HCT116 (cell line): ENCODE results near the gene MTMR12. TPM values are rescaled to one million over a fixed set of nuclear protein-coding genes. Genes with fewer than 3 reads are reported as not detected.

Experiments used
- ATAC-seq: fragments of 200-7000 bp; cut with Tn5 transposase; 2 replicates; pipeline ENCODE4 v1.9.1; 2020; ENCODE audit warnings: mild to moderate bottlenecking, moderate library complexity
- BruUV-seq: library from RNA; stranded (reverse); fragments of 400-500 nt; replicated peaks from 2 replicates; lab custom pipeline; 2021; lab: Mats Ljungman, UMichigan
- CTCF ChIA-PET: fragments of 300-600 bp; sonication (Branson Sonifier 250); formaldehyde crosslinking; loops from one replicate; lab custom pipeline; 2021; ENCODE audit warnings: antibody characterized with exemption; lab: Charles Lee
- POLR2A ChIA-PET: fragments of 300-600, 350-600 bp; sonication (Branson Sonifier 250); formaldehyde crosslinking; loops from one replicate; lab custom pipeline; 2021; ENCODE audit warnings: antibody characterized with exemption; lab: Charles Lee
- RAD21 ChIA-PET, 2 experiments: fragments of 300-600 bp; sonication (Branson Sonifier 250); formaldehyde crosslinking; loops; one replicate each; lab custom pipeline; 2023; ENCODE audit warnings: low total read pairs in 2 of 2; ENCODE audit not compliant: uncharacterized antibody in 2 of 2, unreplicated experiment in 2 of 2, low non-redundant PET in 1 of 2; lab: Charles Lee
- DNase-seq: peaks from one replicate; pipeline ENCODE4 v3.0.0-alpha.2; 2010; ENCODE audit warnings: low read depth, low spot score
- H2AFZ ChIP-seq: fragments of 200-600 bp; shearing (Covaris generic), sonication (generic); 2 replicates; pipeline ENCODE4 v1.6.1; 2017; ENCODE audit warnings: low read depth, mixed run types, mixed read lengths, antibody characterized with exemption, low read length; ENCODE audit not compliant: poor library complexity, severe bottlenecking
- H3K27ac ChIP-seq: 2 replicates; pipeline ENCODE4 v1.5.1; 2012; ENCODE audit warnings: low read depth, low read length
- H3K27me3 ChIP-seq: fragments of 200-600 bp; sonication (generic); 2 replicates; pipeline ENCODE4 v1.6.1; 2016; ENCODE audit warnings: mixed run types, low read length, mixed read lengths; ENCODE audit not compliant: insufficient read depth
- H3K36me3 ChIP-seq, 2 experiments: fragments of 200-500 bp in 1 of 2; fragments of 200-600 bp in 1 of 2; sonication (Bioruptor generic) in 1 of 2; sonication (generic) in 1 of 2; 2 replicates each; pipeline versions ENCODE4 v1.5.1 to v1.6.1; 2014 to 2016; ENCODE audit warnings: low read length in 2 of 2, inconsistent platforms in 1 of 2, mixed read lengths in 1 of 2, mixed run types in 1 of 2; ENCODE audit not compliant: insufficient read depth in 2 of 2, control insufficient read depth in 1 of 2
- H3K4me1 ChIP-seq, 2 experiments: fragments of 200-600 bp in 1 of 2; sonication (generic) in 1 of 2; 2 replicates each; pipeline versions ENCODE4 v1.5.1 to v1.6.1; 2012 to 2017; ENCODE audit warnings: low read length in 2 of 2, inconsistent platforms in 1 of 2, mild to moderate bottlenecking in 1 of 2, mixed read lengths in 1 of 2, mixed run types in 1 of 2, moderate library complexity in 1 of 2; ENCODE audit not compliant: insufficient read depth in 2 of 2, control insufficient read depth in 1 of 2
- H3K4me2 ChIP-seq: fragments of 200-600 bp; sonication (generic); 2 replicates; pipeline ENCODE4 v1.6.1; 2017; ENCODE audit warnings: mixed run types, low read length, mixed read lengths
- H3K4me3 ChIP-seq, 2 experiments: fragments of 200-600 bp in 1 of 2; sonication (generic) in 1 of 2; replicated peaks in 1 of 2; 2 replicates each; pipeline ENCODE4 v1.5.1; 2011 to 2016; ENCODE audit warnings: low read length in 2 of 2, control low read depth in 1 of 2, low read depth in 1 of 2, mild to moderate bottlenecking in 1 of 2, mixed read lengths in 1 of 2, mixed run types in 1 of 2
- H3K79me2 ChIP-seq: fragments of 200-600 bp; sonication (generic); 2 replicates; pipeline ENCODE4 v1.6.1; 2017; ENCODE audit warnings: mild to moderate bottlenecking, mixed run types, low read length, moderate library complexity, mixed read lengths; ENCODE audit not compliant: insufficient read depth
- H3K9ac ChIP-seq: fragments of 200-600 bp; sonication (generic); 2 replicates; pipeline ENCODE4 v1.6.1; 2016; ENCODE audit warnings: low read length, mixed read lengths
- H3K9me2 ChIP-seq: fragments of 200-600 bp; sonication (generic), shearing (Covaris generic); 2 replicates; pipeline ENCODE4 v1.6.1; 2017; ENCODE audit warnings: mixed run types, mild to moderate bottlenecking, moderate library complexity; ENCODE audit not compliant: insufficient read depth
- H3K9me3 ChIP-seq, 2 experiments: fragments of 200-500 bp in 1 of 2; fragments of 200-600 bp in 1 of 2; sonication (Bioruptor generic) in 1 of 2; sonication (generic) in 1 of 2; 2 replicates each; pipeline ENCODE4 v1.6.1; 2014 to 2017; ENCODE audit warnings: low read length in 2 of 2, mixed read lengths in 2 of 2, inconsistent platforms in 1 of 2, low read depth in 1 of 2, mild to moderate bottlenecking in 1 of 2, mixed run types in 1 of 2, moderate library complexity in 1 of 2; ENCODE audit not compliant: control insufficient read depth in 1 of 2, insufficient read depth in 1 of 2
- H4K20me1 ChIP-seq: fragments of 200-600 bp; sonication (generic), shearing (Covaris generic); 2 replicates; pipeline ENCODE4 v1.6.1; 2017; ENCODE audit warnings: mixed run types, mild to moderate bottlenecking, moderate library complexity; ENCODE audit not compliant: insufficient read depth
- ATF3 ChIP-seq: IDR thresholded peaks from 2 replicates; pipeline ENCODE4 v1.6.1; 2012
- EGR1 ChIP-seq: IDR thresholded peaks from 2 replicates; pipeline ENCODE4 v1.6.1; 2012; ENCODE audit warnings: low read depth
- ELF1 ChIP-seq: IDR thresholded peaks from 2 replicates; pipeline ENCODE4 v1.6.1; 2012; ENCODE audit warnings: low read depth, borderline replicate concordance
- EZH2 ChIP-seq: fragments of 200-600 bp; sonication (generic); IDR thresholded peaks from 2 replicates; pipeline ENCODE4 v1.6.1; 2017; ENCODE audit warnings: antibody characterized with exemption, mixed run types
- JUND ChIP-seq: IDR thresholded peaks from 2 replicates; pipeline ENCODE4 v1.6.1; 2012
- POLR2A ChIP-seq: IDR thresholded peaks from 2 replicates; pipeline ENCODE4 v1.7.0; 2011; ENCODE audit warnings: borderline replicate concordance; ENCODE audit not compliant: insufficient read depth, insufficient read length; ENCODE audit errors: extremely low read depth
- SRF ChIP-seq: IDR thresholded peaks from 2 replicates; pipeline ENCODE4 v1.6.1; 2012; ENCODE audit warnings: low read depth
- TCF7L2 ChIP-seq: IDR thresholded peaks from 2 replicates; pipeline ENCODE4 v1.7.0; 2011; ENCODE audit warnings: borderline replicate concordance, inconsistent platforms; ENCODE audit not compliant: insufficient read depth, insufficient read length; ENCODE audit errors: extremely low read depth
- YY1 ChIP-seq: IDR thresholded peaks from 2 replicates; pipeline ENCODE4 v1.6.1; 2011; ENCODE audit warnings: low read length, low read depth, moderate library complexity, mild to moderate bottlenecking; ENCODE audit not compliant: insufficient replicate concordance; ENCODE audit errors: extremely low read depth
- ZBTB33 ChIP-seq: IDR thresholded peaks from 2 replicates; pipeline ENCODE4 v1.6.1; 2011; ENCODE audit warnings: mild to moderate bottlenecking, low read length, moderate library complexity; ENCODE audit not compliant: insufficient replicate concordance; ENCODE audit errors: extremely low read depth
- ZFX ChIP-seq: fragments of 450-650 bp; IDR thresholded peaks from 2 replicates; pipeline ENCODE4 v1.6.1; 2017
- intact Hi-C: fragments of 100-400 bp; cut with micrococcal nuclease; formaldehyde crosslinking; loops from 2 replicates; pipeline ENCODE4 v1.10.0; 2022
- total RNA-seq: library from RNA; stranded (reverse); gene quantifications from one replicate; pipeline ENCODE4 v1.2.1, GENCODE V29; 2021; ENCODE audit not compliant: unreplicated experiment
- TF ChIP-seq, protein P1 (sequence below): IDR thresholded peaks from 2 replicates; pipeline ENCODE4 v1.6.1; 2012

Gene MTMR12
- total RNA-seq, 1 experiment from 2014 or later = 27.3 TPM

GRCh38 chr5:32270178-32270577 is 42.6 kb downstream of the MTMR12 start:
- no peaks in the 10 kb centered on the region for H3K4me1 ChIP-seq
- CTCF ChIA-PET = no interaction called here
- no peaks in the 10 kb centered on the region for H3K9me3 ChIP-seq
- ATAC-seq (no peak), DNase-seq (no peak)
- H3K4me3 ChIP-seq = no peak overlapping the region
- RAD21 ChIA-PET = no interaction called here
- H3K27me3 ChIP-seq = no peaks in the 10 kb centered on the region
- POLR2A ChIA-PET = no interaction called here
- H3K27ac ChIP-seq = no peak overlapping the region
- H3K36me3 ChIP-seq = peaks cover 11 to 14% of the 10 kb centered on the region in 2 experiments; a peak in 3 of 4 replicates
- no peak overlapping the region for H2AFZ ChIP-seq
- no TSS peak for BruUV-seq
- no peaks in the 10 kb centered on the region for H3K9me2 ChIP-seq
- TF ChIP-seq YY1 = no peak
- TF ChIP-seq EZH2 = no peak
- TF ChIP-seq ELF1 = no peak
- no peak for TF ChIP-seq ZBTB33
- no peak for TF ChIP-seq POLR2A
- no peak for TF ChIP-seq TCF7L2
- TF ChIP-seq, protein P1, sequence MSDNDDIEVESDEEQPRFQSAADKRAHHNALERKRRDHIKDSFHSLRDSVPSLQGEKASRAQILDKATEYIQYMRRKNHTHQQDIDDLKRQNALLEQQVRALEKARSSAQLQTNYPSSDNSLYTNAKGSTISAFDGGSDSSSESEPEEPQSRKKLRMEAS = no peak
- TF ChIP-seq SRF = no peak
- no peak for TF ChIP-seq ZFX
- no peak for TF ChIP-seq ATF3
- no peak for TF ChIP-seq EGR1
- TF ChIP-seq JUND = no peak
- no peaks in the 10 kb centered on the region for H4K20me1 ChIP-seq
- H3K79me2 ChIP-seq = no peaks in the 10 kb centered on the region
- no peak overlapping the region for H3K4me2 ChIP-seq
- no peak overlapping the region for H3K9ac ChIP-seq
- intact Hi-C loops = no loop called here
